NCI-H1436 treated with DMSO at 0.1 percent for 48 hours (cell line): Measurements from ENCODE around the gene CBFA2T3.
"Not testable (repeated sequence)": the region's sequence is repeated elsewhere in the genome, so short reads cannot be mapped to it uniquely, and the experiment has no call there.

Experiments
- DNase-seq: peaks from one replicate; lab custom pipeline; 2025; lab: John Stamatoyannopoulos, UW

The CBFA2T3 gene

GRCh38 chr16:88977018-88977811, at the start of gene CBFA2T3:
CBFA2T3 (minus strand) TSS chr16:88977207; CDS start chr16:88976807, 400 bp downstream.
- DNase-seq, result no peak

- DNase-seq, result no peak
Observed at GRCh38 chr16:89026121-89026612, 49.2 kb upstream of the CBFA2T3 start.

GRCh38 chr16:89025636-89026035, 48.6 kb upstream of the CBFA2T3 start:
- no peak for DNase-seq

GRCh38 chr16:89024546-89025060, 47.6 kb upstream of the CBFA2T3 start:
- no peak for DNase-seq

- no peak for DNase-seq
Observed at GRCh38 chr16:89023621-89024511, 46.9 kb upstream of the CBFA2T3 start.

- DNase-seq, result no peak
Observed at GRCh38 chr16:89023151-89023551, 46.1 kb upstream of the CBFA2T3 start.

GRCh38 chr16:89022051-89022836, 45.2 kb upstream of the CBFA2T3 start:
- no peak for DNase-seq

GRCh38 chr16:89020925-89021595, 44.1 kb upstream of the CBFA2T3 start:
- no peak for DNase-seq

- DNase-seq, result no peak
Observed at GRCh38 chr16:89020068-89020924, 43.3 kb upstream of the CBFA2T3 start.

GRCh38 chr16:89019511-89019910, 42.5 kb upstream of the CBFA2T3 start:
- DNase-seq, result no peak

GRCh38 chr16:89018282-89019158, 41.5 kb upstream of the CBFA2T3 start:
- DNase-seq, result no peak

GRCh38 chr16:89017543-89018281, 40.7 kb upstream of the CBFA2T3 start:
- DNase-seq, result no peak

GRCh38 chr16:89016561-89016960, 39.6 kb upstream of the CBFA2T3 start:
- not testable (repeated sequence) for DNase-seq

- no peak for DNase-seq
Observed at GRCh38 chr16:89015271-89015859, 38.4 kb upstream of the CBFA2T3 start.

GRCh38 chr16:89014403-89015230, 37.6 kb upstream of the CBFA2T3 start:
- DNase-seq, result no peak

GRCh38 chr16:89013692-89014402, 36.8 kb upstream of the CBFA2T3 start:
- DNase-seq, result no peak

- DNase-seq, result no peak
Observed at GRCh38 chr16:89013111-89013510, 36.1 kb upstream of the CBFA2T3 start.
